Endothelial cell of umbilical vein (primary cell): ENCODE data around the gene CLDND1. TPM values are rescaled to one million over a fixed set of nuclear protein-coding genes. Genes with fewer than 3 reads are reported as not detected.

Experiments used
- BruUV-seq: library from RNA; stranded (reverse); fragments of 400-500 nt; replicated peaks from 2 replicates; lab custom pipeline; 2021; lab: Mats Ljungman, UMichigan
- CTCF ChIA-PET: fragments of 300-600, 350-600 bp; sonication (Branson Sonifier 250); formaldehyde crosslinking; loops from one replicate; lab custom pipeline; 2021; ENCODE audit warnings: antibody characterized with exemption, inconsistent platforms; lab: Charles Lee
- POLR2A ChIA-PET: fragments of 300-600, 350-600 bp; sonication (Branson Sonifier 250); formaldehyde crosslinking; loops from one replicate; lab custom pipeline; 2021; ENCODE audit warnings: antibody characterized with exemption, inconsistent platforms; lab: Charles Lee
- DNase-seq: peaks from one replicate; pipeline ENCODE4 v3.0.0-alpha.2; 2011; ENCODE audit warnings: low read depth, low spot score
- FAIRE-seq: peaks from 2 replicates; lab custom pipeline; 2011; peaks lifted over from hg19 to GRCh38; lab: Jason Lieb, UNC
- H2AFZ ChIP-seq: 2 replicates; pipeline ENCODE4 v1.6.0; 2012; ENCODE audit warnings: low read depth, low read length, control low read depth, inconsistent platforms
- H3K27ac ChIP-seq: 2 replicates; pipeline ENCODE4 v1.5.1; 2011; ENCODE audit warnings: low read depth, mild to moderate bottlenecking, control low read depth, low read length, moderate library complexity; ENCODE audit not compliant: insufficient read depth
- H3K27me3 ChIP-seq, 2 experiments: 2 replicates each; pipeline versions ENCODE4 v1.6.0 to v1.6.1; 2011; ENCODE audit warnings: low read length in 2 of 2, mixed read lengths in 1 of 2; ENCODE audit not compliant: control insufficient read depth in 2 of 2, insufficient read depth in 2 of 2
- H3K36me3 ChIP-seq, 2 experiments: 2 replicates in 1 of 2; 3 replicates in 1 of 2; pipeline ENCODE4 v1.5.1; 2011; ENCODE audit warnings: low read length in 2 of 2, mild to moderate bottlenecking in 1 of 2, moderate library complexity in 1 of 2; ENCODE audit not compliant: control insufficient read depth in 2 of 2, insufficient read depth in 2 of 2; ENCODE audit errors: extremely low read depth in 1 of 2
- H3K4me1 ChIP-seq: 3 replicates; pipeline ENCODE4 v1.5.1; 2011; ENCODE audit warnings: mild to moderate bottlenecking, low read length; ENCODE audit not compliant: control insufficient read depth, insufficient read depth; ENCODE audit errors: extremely low read depth
- H3K4me2 ChIP-seq: 2 replicates; pipeline ENCODE4 v1.6.1; 2011; ENCODE audit warnings: low read length, control low read depth, mixed read lengths; ENCODE audit not compliant: insufficient read depth
- H3K4me3 ChIP-seq, 3 experiments: fragments of 200-600 bp in 1 of 3; sonication (generic), shearing (Covaris generic) in 1 of 3; replicated peaks in 1 of 3; 2 replicates each; pipeline ENCODE4 v1.5.1; 2011 to 2016; ENCODE audit warnings: control low read depth in 3 of 3, low read length in 3 of 3, mild to moderate bottlenecking in 2 of 3, inconsistent platforms in 1 of 3, low read depth in 1 of 3, moderate library complexity in 1 of 3; ENCODE audit not compliant: insufficient read depth in 1 of 3
- H3K79me2 ChIP-seq: 2 replicates; pipeline ENCODE4 v1.6.0; 2012; ENCODE audit warnings: low read length, inconsistent platforms; ENCODE audit not compliant: control insufficient read depth, insufficient read depth
- H3K9ac ChIP-seq: replicated peaks from 2 replicates; pipeline ENCODE3; 2011; ENCODE audit warnings: low read length, control low read depth; ENCODE audit not compliant: insufficient read depth; ENCODE audit errors: extremely low read depth
- H3K9me1 ChIP-seq: replicated peaks from 3 replicates; pipeline ENCODE4 v1.6.0; 2011; ENCODE audit warnings: mild to moderate bottlenecking, low read length; ENCODE audit not compliant: control insufficient read depth, insufficient read depth; ENCODE audit errors: extremely low read depth
- H3K9me3 ChIP-seq: replicated peaks from 2 replicates; pipeline ENCODE4 v1.5.1; 2012; ENCODE audit warnings: low read length, inconsistent platforms; ENCODE audit not compliant: control insufficient read depth, insufficient read depth
- H4K20me1 ChIP-seq: replicated peaks from 2 replicates; pipeline ENCODE3; 2011; ENCODE audit warnings: mild to moderate bottlenecking, low read length; ENCODE audit not compliant: control insufficient read depth, insufficient read depth; ENCODE audit errors: extremely low read depth
- CTCF ChIP-seq, 2 donors: IDR thresholded peaks; 1 replicate in 1 of 2; 2 replicates in 1 of 2; pipeline ENCODE4 v1.5.1; 2011; ENCODE audit warnings: low read length in 2 of 2, mild to moderate bottlenecking in 2 of 2, moderate library complexity in 2 of 2, control low read depth in 1 of 2, inconsistent platforms in 1 of 2, low read depth in 1 of 2; ENCODE audit not compliant: insufficient read depth in 1 of 2; ENCODE audit errors: extremely low read depth in 1 of 2
- EZH2 ChIP-seq: IDR thresholded peaks from 2 replicates; pipeline ENCODE4 v1.6.1; 2012; ENCODE audit warnings: borderline replicate concordance, low read depth, mild to moderate bottlenecking, moderate library complexity, low read length, inconsistent platforms; ENCODE audit not compliant: severe bottlenecking
- FOS ChIP-seq: IDR thresholded peaks from 2 replicates; pipeline ENCODE4 v1.6.1; 2011; ENCODE audit warnings: mild to moderate bottlenecking, low read length, moderate library complexity, borderline replicate concordance; ENCODE audit not compliant: insufficient read depth
- GATA2 ChIP-seq: IDR thresholded peaks from 2 replicates; pipeline ENCODE4 v1.7.0; 2011; ENCODE audit warnings: low read depth, mild to moderate bottlenecking, moderate library complexity, mixed read lengths, low read length; ENCODE audit not compliant: insufficient read length, insufficient read depth
- JUN ChIP-seq: IDR thresholded peaks from 2 replicates; pipeline ENCODE4 v1.6.1; 2011; ENCODE audit warnings: borderline replicate concordance, low read depth; ENCODE audit not compliant: insufficient read length, insufficient read depth
- MAX ChIP-seq: IDR thresholded peaks from 2 replicates; pipeline ENCODE4 v1.6.1; 2011; ENCODE audit not compliant: insufficient read depth, insufficient read length
- MYC ChIP-seq: IDR thresholded peaks from one replicate; pipeline ENCODE4 v1.6.1; 2011; ENCODE audit warnings: mild to moderate bottlenecking, low read depth, low read length
- POLR2A ChIP-seq: IDR thresholded peaks from 2 replicates; pipeline ENCODE4 v1.6.1; 2012; ENCODE audit warnings: low read depth, mild to moderate bottlenecking, control low read depth, low read length
- POLR2AphosphoS5 ChIP-seq: IDR thresholded peaks from 2 replicates; pipeline ENCODE4 v1.6.1; 2012; ENCODE audit warnings: low read depth, mild to moderate bottlenecking, control low read depth, low read length, moderate library complexity; ENCODE audit not compliant: insufficient read depth
- dilution Hi-C: fragments of 300-500 bp; cut with MboI; formaldehyde crosslinking; loops from one replicate; pipeline ENCODE4 v1.15.0; 2019; ENCODE audit warnings: low sequenced_read_pairs; ENCODE audit not compliant: extremely low pct_ligation_motif_present
- intact Hi-C: fragments of 100-400 bp; cut with micrococcal nuclease; formaldehyde crosslinking; loops from one replicate; pipeline ENCODE4 v1.10.0; 2022
- polyA plus RNA-seq, 4 experiments: library from polyadenylated mRNA; depleted of rRNA in 3 of 4; stranded (reverse) in 3 of 4; unstranded in 1 of 4; fragments of >200 nt; gene quantifications; 2 replicates each; pipeline versions ENCODE4 v1.2.1 to v1.2.3, GENCODE V29; 2011 to 2012; ENCODE audit warnings: missing spikeins in 1 of 4
- total RNA-seq: library from RNA; stranded (reverse); gene quantifications from 2 replicates; pipeline ENCODE4 v1.2.3, GENCODE V29; 2021

CLDND1 gene
- total and polyA plus RNA-seq, 2 donors (not counting 3 experiments of a cell fraction or from before 2014, with no cell fraction given) = 101 to 214 TPM

GRCh38 chr3:98551236-98551635 is 28.5 kb upstream of the CLDND1 start:
- Histone ChIP-seq H4K20me1 (no peaks in the 10 kb centered on the region), H3K4me2 (no peak overlapping the region), H3K9me1 (no peaks in the 10 kb centered on the region), H3K4me1 (no peaks in the 10 kb centered on the region), H3K9me3 (no peaks in the 10 kb centered on the region), H3K27ac (no peak overlapping the region), H3K79me2 (no peaks in the 10 kb centered on the region), H2AFZ (no peak overlapping the region), H3K4me3 (no peak overlapping the region), H3K36me3 (no peaks in the 10 kb centered on the region), H3K9ac (no peak overlapping the region), H3K27me3 (peaks cover 24 to 57% of the 10 kb centered on the region in 2 experiments)
- dilution Hi-C loops = no loop called here
- DNase-seq (no peak), FAIRE-seq (no peak)
- CTCF ChIA-PET = no interaction called here
- TF ChIP-seq JUN (no peak), POLR2AphosphoS5 (no peak), EZH2 (no peak), MYC (no peak), GATA2 (no peak), CTCF (IDR thresholded peaks at IDR 0.05; ENCODE audit: extremely low read depth in 1 of 2, insufficient read depth in 1 of 2, low read depth in 1 of 2, low read length in 2 of 2) (no peak), MAX (no peak), POLR2A (no peak), FOS (no peak)
- no TSS peak for BruUV-seq
- POLR2A ChIA-PET = no interaction called here
- intact Hi-C loops = no loop called here
